PC-3 (cell line): ENCODE measurements around the gene PDCD11. TPM values are rescaled to one million over a fixed set of nuclear protein-coding genes. Genes with fewer than 3 reads are reported as not detected.

Source experiments
- ATAC-seq: fragments of 200-7000 bp; cut with Tn5 transposase; 2 replicates; pipeline ENCODE4 v1.9.1; 2020; ENCODE audit warnings: mild to moderate bottlenecking, moderate library complexity
- BruUV-seq: library from RNA; stranded (reverse); fragments of 400-500 nt; replicated peaks from 2 replicates; lab custom pipeline; 2021; lab: Mats Ljungman, UMichigan
- CTCF ChIA-PET: fragments of 300-600 bp; sonication (Branson Sonifier 250); formaldehyde crosslinking; loops from one replicate; lab custom pipeline; 2022; ENCODE audit warnings: antibody characterized with exemption; lab: Charles Lee
- POLR2A ChIA-PET: fragments of 300-600 bp; sonication (Branson Sonifier 250); formaldehyde crosslinking; loops from one replicate; lab custom pipeline; 2022; ENCODE audit warnings: antibody characterized with exemption; ENCODE audit not compliant: unreplicated experiment; lab: Charles Lee
- DNase-seq: peaks from one replicate; pipeline ENCODE4 v3.0.0-alpha.2; 2015
- H2AFZ ChIP-seq: fragments of 300-600 bp; sonication (generic); 2 replicates; pipeline ENCODE4 v1.6.0; 2016; ENCODE audit warnings: antibody characterized with exemption, low read length
- H3F3A ChIP-seq: fragments of 300-600 bp; sonication (generic); one replicate; pipeline ENCODE4 v1.6.0; 2017; ENCODE audit warnings: antibody characterized with exemption, low read length, control low read depth, mild to moderate bottlenecking; ENCODE audit not compliant: unreplicated experiment
- H3K27ac ChIP-seq: fragments of 300-600 bp; sonication (generic); 2 replicates; pipeline ENCODE4 v1.5.1; 2016; ENCODE audit warnings: mild to moderate bottlenecking, low read length
- H3K27me3 ChIP-seq: fragments of 300-600 bp; sonication (generic); 2 replicates; pipeline ENCODE4 v1.6.1; 2016; ENCODE audit warnings: low read length, mixed read lengths
- H3K36me3 ChIP-seq: fragments of 300-600 bp; sonication (generic); 2 replicates; pipeline ENCODE4 v1.6.1; 2016; ENCODE audit warnings: low read depth, mixed run types, low read length, mixed read lengths
- H3K4me1 ChIP-seq: fragments of 300-600 bp; sonication (generic); 2 replicates; pipeline ENCODE4 v1.5.1; 2016; ENCODE audit warnings: low read length; ENCODE audit not compliant: insufficient read depth
- H3K4me2 ChIP-seq: fragments of 300-600 bp; sonication (generic); 2 replicates; pipeline ENCODE4 v1.6.0; 2016; ENCODE audit warnings: low read length
- H3K4me3 ChIP-seq: fragments of 300-600 bp; sonication (generic); 2 replicates; pipeline ENCODE4 v1.5.1; 2016; ENCODE audit warnings: mild to moderate bottlenecking, low read length, mixed read lengths
- H3K79me2 ChIP-seq: fragments of 300-600 bp; sonication (generic); 2 replicates; pipeline ENCODE4 v1.6.1; 2017; ENCODE audit warnings: low read length, mixed read lengths
- H3K9ac ChIP-seq: fragments of 300-600 bp; sonication (generic); 2 replicates; pipeline ENCODE4 v1.6.0; 2016; ENCODE audit warnings: mild to moderate bottlenecking, low read length
- H3K9me2 ChIP-seq: fragments of 300-600 bp; sonication (generic); replicated peaks from 2 replicates; pipeline ENCODE4 v1.6.1; 2016; ENCODE audit warnings: mixed run types, low read length, mixed read lengths
- H3K9me3 ChIP-seq: fragments of 300-600 bp; sonication (generic); 2 replicates; pipeline ENCODE4 v1.6.1; 2016; ENCODE audit warnings: low read length, mixed read lengths
- H4K20me1 ChIP-seq: fragments of 300-600 bp; sonication (generic); 2 replicates; pipeline ENCODE4 v1.6.1; 2016; ENCODE audit warnings: low read length, mixed read lengths
- EZH2 ChIP-seq: fragments of 300-600 bp; sonication (generic); IDR thresholded peaks from one replicate; pipeline ENCODE4 v1.6.1; 2017; ENCODE audit warnings: antibody characterized with exemption, mild to moderate bottlenecking, low read length; ENCODE audit not compliant: unreplicated experiment
- EZH2phosphoT487 ChIP-seq: fragments of 300-600 bp; sonication (generic); IDR thresholded peaks from 2 replicates; pipeline ENCODE4 v1.6.1; 2018; ENCODE audit warnings: mild to moderate bottlenecking, antibody characterized with exemption, low read length, borderline replicate concordance
- intact Hi-C: fragments of 100-400 bp; cut with micrococcal nuclease; formaldehyde crosslinking; loops from 2 replicates; pipeline ENCODE4 v1.9.0; 2023
- total RNA-seq: library from RNA; depleted of rRNA; stranded (reverse); fragments of >200 nt; gene quantifications from 2 replicates; pipeline ENCODE4 v1.2.3, GENCODE V29; 2014
- TF ChIP-seq, protein P1 (sequence below): fragments of 300-600 bp; sonication (generic); conservative IDR thresholded peaks from 2 replicates; pipeline ENCODE4 v1.5.1; 2017; ENCODE audit warnings: antibody characterized with exemption, low read depth, mild to moderate bottlenecking, low read length

PDCD11 gene
- total RNA-seq, 1 experiment from 2014 or later: 41.9 TPM

DNA sequence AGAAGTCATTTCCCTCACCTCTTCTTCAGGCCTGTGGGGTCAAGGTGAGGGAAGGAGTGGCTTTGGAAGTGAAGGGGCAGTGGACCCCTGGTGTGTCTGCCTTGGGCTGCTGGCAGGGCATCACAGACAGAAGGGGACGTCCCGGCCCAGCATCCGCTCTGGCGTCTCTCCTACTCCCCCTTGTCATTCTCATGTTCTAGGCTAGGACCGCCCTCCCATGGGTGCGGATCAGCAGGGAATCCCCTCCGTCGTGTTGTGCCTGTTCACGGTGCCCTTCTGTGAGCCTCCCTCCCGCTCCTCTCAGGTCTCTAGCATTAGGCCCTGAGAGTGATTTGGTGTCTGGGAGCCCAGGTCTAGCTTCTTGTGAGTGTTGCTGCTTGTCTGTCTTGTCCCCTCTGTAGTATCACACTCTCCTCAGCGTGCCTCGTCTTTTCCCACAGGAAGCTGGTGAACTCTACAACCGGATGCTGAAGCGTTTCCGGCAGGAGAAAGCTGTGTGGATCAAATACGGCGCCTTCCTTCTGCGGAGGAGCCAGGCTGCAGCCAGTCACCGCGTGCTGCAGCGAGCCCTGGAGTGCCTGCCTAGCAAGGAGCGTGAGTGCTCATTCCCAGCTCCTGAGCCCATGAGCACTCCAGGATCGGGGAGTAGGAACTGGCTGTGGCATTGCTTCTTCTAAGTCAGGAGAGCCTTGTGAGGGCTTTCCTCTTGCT lies 47.2 kb downstream of the PDCD11 start:
- no peaks in the 10 kb centered on the region for H3K79me2 ChIP-seq
- DNase-seq: no peak
- POLR2A ChIA-PET: no interaction called here
- H3F3A ChIP-seq: no peaks in the 10 kb centered on the region
- no peaks in the 10 kb centered on the region for H4K20me1 ChIP-seq
- CTCF ChIA-PET: no interaction called here
- no peak overlapping the region for H3K4me2 ChIP-seq
- ATAC-seq: no peak
- BruUV-seq: no TSS peak
- TF ChIP-seq EZH2phosphoT487: no peak
- TF ChIP-seq EZH2: no peak
- no peaks in the 10 kb centered on the region for H3K9me3 ChIP-seq
- no peaks in the 10 kb centered on the region for H3K9me2 ChIP-seq
- intact Hi-C loops: no loop called here
- no peak overlapping the region for H3K27ac ChIP-seq
- no peaks in the 10 kb centered on the region for H3K27me3 ChIP-seq
- H2AFZ ChIP-seq: no peak overlapping the region
- no peak overlapping the region for H3K9ac ChIP-seq
- H3K4me1 ChIP-seq: peaks cover under 1% of the 10 kb centered on the region; the same call in 1 of the 2 replicates
- peaks cover 6% of the 10 kb centered on the region; the same call in 1 of the 2 replicates for H3K36me3 ChIP-seq
- no peak overlapping the region for H3K4me3 ChIP-seq

DNA sequence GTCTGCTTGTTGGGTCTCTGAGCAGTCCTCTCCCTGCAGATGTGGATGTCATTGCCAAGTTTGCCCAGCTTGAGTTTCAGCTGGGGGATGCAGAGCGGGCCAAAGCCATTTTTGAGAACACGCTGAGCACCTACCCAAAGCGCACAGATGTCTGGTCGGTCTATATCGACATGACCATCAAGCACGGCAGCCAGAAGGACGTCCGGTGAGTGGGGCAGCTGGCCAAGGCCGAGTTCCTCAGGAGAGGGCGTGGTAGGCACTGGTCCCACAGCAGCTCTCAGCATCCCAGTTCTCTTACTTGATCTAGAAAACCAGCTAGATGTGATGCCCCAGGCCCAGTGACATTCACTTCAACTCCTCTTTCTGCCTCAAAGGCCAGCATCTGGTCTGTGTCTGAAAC lies 48.1 kb downstream of the PDCD11 start:
- Histone ChIP-seq H3K9ac (no peak overlapping the region), H4K20me1 (no peaks in the 10 kb centered on the region), H3K79me2 (no peaks in the 10 kb centered on the region), H3K27me3 (no peaks in the 10 kb centered on the region), H3K4me2 (no peak overlapping the region), H3K9me3 (no peaks in the 10 kb centered on the region), H3K4me3 (no peak overlapping the region), H3K36me3 (peaks cover 5% of the 10 kb centered on the region; the same call in 1 of the 2 replicates), H3K9me2 (no peaks in the 10 kb centered on the region), H3F3A (no peaks in the 10 kb centered on the region), H3K4me1 (peaks cover 3% of the 10 kb centered on the region; the same call in 1 of the 2 replicates), H2AFZ (no peak overlapping the region), H3K27ac (no peak overlapping the region)
- POLR2A ChIA-PET: no interaction called here
- intact Hi-C loops: no loop called here
- DNase-seq (no peak), ATAC-seq (no peak)
- TF ChIP-seq EZH2phosphoT487 (no peak), EZH2 (no peak)
- TF ChIP-seq, protein P1, sequence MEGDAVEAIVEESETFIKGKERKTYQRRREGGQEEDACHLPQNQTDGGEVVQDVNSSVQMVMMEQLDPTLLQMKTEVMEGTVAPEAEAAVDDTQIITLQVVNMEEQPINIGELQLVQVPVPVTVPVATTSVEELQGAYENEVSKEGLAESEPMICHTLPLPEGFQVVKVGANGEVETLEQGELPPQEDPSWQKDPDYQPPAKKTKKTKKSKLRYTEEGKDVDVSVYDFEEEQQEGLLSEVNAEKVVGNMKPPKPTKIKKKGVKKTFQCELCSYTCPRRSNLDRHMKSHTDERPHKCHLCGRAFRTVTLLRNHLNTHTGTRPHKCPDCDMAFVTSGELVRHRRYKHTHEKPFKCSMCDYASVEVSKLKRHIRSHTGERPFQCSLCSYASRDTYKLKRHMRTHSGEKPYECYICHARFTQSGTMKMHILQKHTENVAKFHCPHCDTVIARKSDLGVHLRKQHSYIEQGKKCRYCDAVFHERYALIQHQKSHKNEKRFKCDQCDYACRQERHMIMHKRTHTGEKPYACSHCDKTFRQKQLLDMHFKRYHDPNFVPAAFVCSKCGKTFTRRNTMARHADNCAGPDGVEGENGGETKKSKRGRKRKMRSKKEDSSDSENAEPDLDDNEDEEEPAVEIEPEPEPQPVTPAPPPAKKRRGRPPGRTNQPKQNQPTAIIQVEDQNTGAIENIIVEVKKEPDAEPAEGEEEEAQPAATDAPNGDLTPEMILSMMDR: no peak
- BruUV-seq: no TSS peak
- CTCF ChIA-PET: no interaction called here

DNA sequence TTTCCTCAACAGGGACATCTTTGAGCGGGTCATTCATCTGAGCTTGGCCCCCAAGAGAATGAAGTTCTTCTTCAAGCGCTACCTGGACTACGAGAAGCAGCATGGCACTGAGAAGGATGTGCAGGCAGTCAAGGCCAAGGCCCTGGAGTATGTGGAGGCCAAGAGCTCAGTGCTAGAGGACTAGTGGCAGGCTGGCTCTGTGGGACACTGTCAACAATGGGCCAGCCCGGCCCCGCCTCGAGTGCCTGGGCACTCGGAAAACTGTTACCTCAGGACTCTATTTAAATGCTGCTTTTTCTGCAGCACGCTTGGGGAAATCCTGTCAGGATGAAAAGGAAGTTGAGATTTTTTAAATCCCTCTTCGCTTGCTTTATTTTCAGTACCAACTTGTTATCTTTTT lies 48.9 kb downstream of the PDCD11 start:
- BruUV-seq: no TSS peak
- H3K4me3 ChIP-seq: no peak overlapping the region
- no peak for DNase-seq
- H3F3A ChIP-seq: no peaks in the 10 kb centered on the region
- H3K27me3 ChIP-seq: no peaks in the 10 kb centered on the region
- ChIA-PET CTCF (interaction anchor here (0.7 kb wide), 1 partner anchor 16 kb away, joined by 3 read pairs; no protein-coding TSS in a partner anchor), POLR2A (no interaction called here)
- intact Hi-C loops: no loop called here
- H3K4me2 ChIP-seq: no peak overlapping the region
- H4K20me1 ChIP-seq: no peaks in the 10 kb centered on the region
- H2AFZ ChIP-seq: no peak overlapping the region
- H3K79me2 ChIP-seq: no peaks in the 10 kb centered on the region
- H3K9ac ChIP-seq: no peak overlapping the region
- no peaks in the 10 kb centered on the region for H3K9me3 ChIP-seq
- peaks cover 7% of the 10 kb centered on the region for H3K4me1 ChIP-seq
- no peak for ATAC-seq
- no peak for TF ChIP-seq EZH2phosphoT487
- TF ChIP-seq, protein P1: no peak
- TF ChIP-seq EZH2: no peak
- peaks cover 5% of the 10 kb centered on the region; the same call in 1 of the 2 replicates for H3K36me3 ChIP-seq
- H3K9me2 ChIP-seq: no peaks in the 10 kb centered on the region
- no peak overlapping the region for H3K27ac ChIP-seq
